Neural cell (in vitro differentiated cells): ENCODE measurements around the gene USP13. TPM values are rescaled to one million over a fixed set of nuclear protein-coding genes. Genes with fewer than 3 reads are reported as not detected.

Experiments used
- H2AFZ ChIP-seq: fragments of 200-600, 300-800 bp; sonication (generic), shearing (Covaris generic); 2 replicates; pipeline ENCODE4 v1.6.0; 2014; ENCODE audit warnings: low read depth, mild to moderate bottlenecking, antibody characterized with exemption, low read length, moderate library complexity
- H3F3A ChIP-seq: fragments of 200-600 bp; shearing (Covaris generic); 2 replicates; pipeline ENCODE4 v1.6.1; 2016; ENCODE audit warnings: mild to moderate bottlenecking, moderate library complexity, mixed read lengths, antibody characterized with exemption, low read length; ENCODE audit not compliant: insufficient read depth, poor library complexity, severe bottlenecking
- H3K27ac ChIP-seq: fragments of 200-600, 300-800 bp; sonication (generic), shearing (Covaris generic); 2 replicates; pipeline ENCODE4 v1.5.1; 2014; ENCODE audit warnings: mild to moderate bottlenecking, low read length, moderate library complexity
- H3K27me3 ChIP-seq: fragments of 300-800, 200-600 bp; sonication (generic), shearing (Covaris generic); 2 replicates; pipeline ENCODE4 v1.6.0; 2014; ENCODE audit warnings: mild to moderate bottlenecking, low read depth, low read length, moderate library complexity; ENCODE audit not compliant: insufficient read depth
- H3K36me3 ChIP-seq: fragments of 300-800, 200-600 bp; sonication (generic), shearing (Covaris generic); 2 replicates; pipeline ENCODE4 v1.5.1; 2014; ENCODE audit warnings: mild to moderate bottlenecking, antibody characterized with exemption, low read length, moderate library complexity; ENCODE audit not compliant: insufficient read depth
- H3K4me2 ChIP-seq: fragments of 300-800, 200-600 bp; sonication (generic), shearing (Covaris generic); 2 replicates; pipeline ENCODE4 v1.6.0; 2014; ENCODE audit warnings: mild to moderate bottlenecking, low read length
- H3K4me3 ChIP-seq: fragments of 300-800, 200-600 bp; sonication (generic), shearing (Covaris generic); 2 replicates; pipeline ENCODE4 v1.5.1; 2014; ENCODE audit warnings: mild to moderate bottlenecking, low read length, moderate library complexity
- H3K79me2 ChIP-seq: fragments of 200-600 bp; shearing (Covaris generic); replicated peaks from 2 replicates; pipeline ENCODE4 v1.6.0; 2014; ENCODE audit warnings: mild to moderate bottlenecking, low read length, moderate library complexity; ENCODE audit not compliant: insufficient read depth
- H3K9ac ChIP-seq: fragments of 300-800, 200-600 bp; sonication (generic), shearing (Covaris generic); 2 replicates; pipeline ENCODE4 v1.6.1; 2016; ENCODE audit warnings: mild to moderate bottlenecking, low read length, mixed read lengths
- H3K9me2 ChIP-seq: fragments of 200-600 bp; shearing (Covaris generic); 2 replicates; pipeline ENCODE4 v1.6.1; 2016; ENCODE audit warnings: mild to moderate bottlenecking, low read length, mixed read lengths; ENCODE audit not compliant: insufficient read depth
- H3K9me3 ChIP-seq: fragments of 200-600, 300-800 bp; sonication (generic), shearing (Covaris generic); 2 replicates; pipeline ENCODE4 v1.6.1; 2016; ENCODE audit warnings: mild to moderate bottlenecking, mixed run types, low read length, moderate library complexity, mixed read lengths
- H4K20me1 ChIP-seq: fragments of 200-600 bp; shearing (Covaris generic); 2 replicates; pipeline ENCODE4 v1.6.1; 2016; ENCODE audit warnings: mild to moderate bottlenecking, mixed run types; ENCODE audit not compliant: insufficient read depth
- CTCF ChIP-seq: fragments of 450-650 bp; IDR thresholded peaks from 2 replicates; pipeline ENCODE4 v1.5.1; 2014; ENCODE audit warnings: antibody characterized with exemption, mild to moderate bottlenecking, moderate library complexity; ENCODE audit not compliant: poor library complexity, severe bottlenecking
- EP300 ChIP-seq: fragments of 450-650 bp; conservative IDR thresholded peaks from 2 replicates; pipeline ENCODE4 v1.6.1; 2014; ENCODE audit warnings: antibody characterized with exemption, mild to moderate bottlenecking, moderate library complexity; ENCODE audit not compliant: poor library complexity, severe bottlenecking
- EZH2 ChIP-seq: fragments of 200-600, 300-800 bp; shearing (Covaris generic), sonication (generic); IDR thresholded peaks from 2 replicates; pipeline ENCODE4 v1.6.1; 2014; ENCODE audit warnings: antibody characterized with exemption, low read length, borderline replicate concordance, mild to moderate bottlenecking; ENCODE audit not compliant: insufficient read depth, poor library complexity, severe bottlenecking
- MXI1 ChIP-seq: fragments of 450-650 bp; conservative IDR thresholded peaks from 2 replicates; pipeline ENCODE4 v1.6.1; 2014; ENCODE audit warnings: antibody characterized with exemption, mild to moderate bottlenecking; ENCODE audit not compliant: poor library complexity, severe bottlenecking
- POLR2AphosphoS5 ChIP-seq: IDR thresholded peaks from 2 replicates; pipeline ENCODE4 v1.6.1; 2012
- RAD21 ChIP-seq: fragments of 450-650 bp; conservative IDR thresholded peaks from 2 replicates; pipeline ENCODE4 v1.6.1; 2014; ENCODE audit warnings: antibody characterized with exemption, mild to moderate bottlenecking, moderate library complexity
- REST ChIP-seq: IDR thresholded peaks from 2 replicates; pipeline ENCODE4 v1.6.1; 2012; ENCODE audit warnings: borderline replicate concordance
- SMC3 ChIP-seq: fragments of 450-650 bp; conservative IDR thresholded peaks from 2 replicates; pipeline ENCODE4 v1.6.1; 2014; ENCODE audit warnings: antibody characterized with exemption, mild to moderate bottlenecking, moderate library complexity; ENCODE audit not compliant: poor library complexity
- TAF1 ChIP-seq: IDR thresholded peaks from 2 replicates; pipeline ENCODE4 v1.6.1; 2012; ENCODE audit warnings: low read depth
- polyA minus RNA-seq: library from RNA; depleted of rRNA, polyadenylated mRNA; stranded (reverse); fragments of >200 nt; gene quantifications from 2 replicates; pipeline ENCODE4 v1.2.3, GENCODE V29; 2014
- polyA plus RNA-seq: library from polyadenylated mRNA; depleted of rRNA; stranded (reverse); fragments of >200 nt; gene quantifications from 2 replicates; pipeline ENCODE4 v1.2.3, GENCODE V29; 2014

The USP13 gene
- polyA plus RNA-seq (3.5 and 3.8 TPM in 2 replicates), polyA minus RNA-seq (12.4 and 14.5 TPM in 2 replicates)

GRCh38 chr3:179652447-179653095 is at the start of gene USP13:
TSS of gene USP13 (plus strand) at chr3:179653040. CDS start at chr3:179653226, 186 bp downstream.
- peak within 1 kb of the TSS; percentile 80 for H3K9ac ChIP-seq
- H3F3A ChIP-seq: no peaks in the 10 kb centered on the region
- H4K20me1 ChIP-seq: no peaks in the 10 kb centered on the region
- H3K36me3 ChIP-seq: no peaks in the 10 kb centered on the region
- no peaks in the 10 kb centered on the region for H3K9me3 ChIP-seq
- peaks cover 13% of the 10 kb centered on the region for H3K79me2 ChIP-seq
- H3K4me3 ChIP-seq: peak within 1 kb of the TSS; percentile 95
- H3K27ac ChIP-seq: peak within 1 kb of the TSS; percentile 77
- no peaks in the 10 kb centered on the region for H3K27me3 ChIP-seq
- H3K4me2 ChIP-seq: peak within 1 kb of the TSS; percentile 65
- H3K9me2 ChIP-seq: no peaks in the 10 kb centered on the region
- peak within 1 kb of the TSS; percentile 65 for H2AFZ ChIP-seq
- TF ChIP-seq RAD21: no peak
- no peak for TF ChIP-seq EZH2
- no peak for TF ChIP-seq TAF1
- TF ChIP-seq POLR2AphosphoS5: no peak
- TF ChIP-seq EP300: no peak

DNA sequence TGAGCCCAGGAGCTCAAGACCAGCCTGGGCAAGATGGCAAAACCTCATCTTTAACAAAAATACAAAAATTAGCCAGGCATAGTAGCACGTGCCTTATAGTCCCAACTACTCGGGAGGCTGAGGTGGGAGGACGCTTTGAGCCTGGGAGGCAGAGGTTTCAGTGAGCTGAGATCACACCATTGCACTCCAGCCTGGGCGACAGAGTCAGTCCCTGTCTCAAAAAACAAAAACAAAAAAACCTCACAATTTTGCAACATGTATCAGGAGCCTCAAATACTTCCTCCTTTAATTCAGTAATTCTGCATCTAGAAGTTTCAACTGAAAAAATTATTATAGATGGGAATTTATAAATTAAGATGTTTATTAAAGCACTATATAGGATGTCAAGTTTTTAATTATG is 49.5 kb upstream of the USP13 start:
- H3K27ac ChIP-seq: no peak overlapping the region
- H3K9ac ChIP-seq: peak overlapping the region; percentile 93
- no peaks in the 10 kb centered on the region for H3K9me3 ChIP-seq
- peak overlapping the region; percentile 60 for H3K4me2 ChIP-seq
- H3K79me2 ChIP-seq: peaks cover 33% of the 10 kb centered on the region
- no peak overlapping the region for H2AFZ ChIP-seq
- peak overlapping the region; percentile 78 for H3K4me3 ChIP-seq
- H4K20me1 ChIP-seq: no peaks in the 10 kb centered on the region
- no peaks in the 10 kb centered on the region for H3K9me2 ChIP-seq
- TF ChIP-seq SMC3 (no peak), RAD21 (no peak), REST (no peak), EP300 (no peak), EZH2 (no peak), TAF1 (no peak), POLR2AphosphoS5 (no peak), CTCF (no peak), MXI1 (no peak)
- H3K36me3 ChIP-seq: no peaks in the 10 kb centered on the region
- H3F3A ChIP-seq: no peaks in the 10 kb centered on the region
- no peaks in the 10 kb centered on the region for H3K27me3 ChIP-seq
